GM12874 (cell line): ENCODE results near the gene NOX3.

ENCODE experiments used
- CTCF ChIP-seq: IDR thresholded peaks from 2 replicates; pipeline ENCODE4 v1.5.1; 2011; ENCODE audit warnings: low read depth, mild to moderate bottlenecking, control low read depth, low read length, moderate library complexity; ENCODE audit not compliant: insufficient read depth

NOX3 gene

GRCh38 chr6:155351273-155352129 is 104.1 kb downstream of the NOX3 start:
- TF ChIP-seq CTCF: no peak

DNA sequence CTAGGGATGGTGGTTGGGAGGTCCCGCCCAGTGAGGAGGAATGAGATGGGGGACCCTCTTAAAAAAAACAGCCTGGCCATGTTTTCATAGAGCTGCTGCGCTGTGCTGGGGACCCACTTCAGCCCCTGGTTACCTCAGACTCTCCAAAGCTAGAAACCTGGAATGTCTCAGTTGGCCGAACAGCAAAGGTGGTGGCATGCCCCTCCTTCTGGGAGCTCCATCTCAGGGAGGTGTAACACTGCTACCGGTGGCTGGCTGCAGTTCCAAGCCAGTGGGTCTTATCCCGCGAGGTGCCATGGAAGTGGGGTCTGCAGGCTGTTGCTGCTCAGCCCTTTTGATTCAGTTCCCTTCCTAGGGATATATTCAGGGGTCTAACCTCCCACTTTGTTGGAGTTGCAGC is 105.7 kb downstream of the NOX3 start:
- TF ChIP-seq CTCF: no peak

DNA sequence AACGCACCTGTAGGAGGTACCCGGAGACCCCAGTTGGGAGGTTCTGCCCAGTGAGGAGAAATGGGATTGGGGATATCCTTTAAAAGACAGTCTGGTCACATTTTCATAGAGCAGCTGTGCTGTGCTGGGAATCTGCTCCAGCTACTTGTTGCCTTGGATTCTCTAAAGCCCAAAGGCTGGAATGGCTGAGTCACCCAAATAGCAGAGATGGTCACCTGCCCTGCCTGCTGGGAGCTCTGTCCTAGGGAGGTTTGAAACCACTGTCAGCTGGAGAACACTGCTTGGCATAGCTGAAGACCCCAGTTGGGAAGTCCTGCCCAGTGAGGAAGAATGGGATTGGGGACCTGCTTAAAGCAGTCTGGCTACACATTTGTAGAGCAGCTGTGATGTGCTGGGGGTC is 106.5 kb downstream of the NOX3 start:
- TF ChIP-seq CTCF: no peak

DNA sequence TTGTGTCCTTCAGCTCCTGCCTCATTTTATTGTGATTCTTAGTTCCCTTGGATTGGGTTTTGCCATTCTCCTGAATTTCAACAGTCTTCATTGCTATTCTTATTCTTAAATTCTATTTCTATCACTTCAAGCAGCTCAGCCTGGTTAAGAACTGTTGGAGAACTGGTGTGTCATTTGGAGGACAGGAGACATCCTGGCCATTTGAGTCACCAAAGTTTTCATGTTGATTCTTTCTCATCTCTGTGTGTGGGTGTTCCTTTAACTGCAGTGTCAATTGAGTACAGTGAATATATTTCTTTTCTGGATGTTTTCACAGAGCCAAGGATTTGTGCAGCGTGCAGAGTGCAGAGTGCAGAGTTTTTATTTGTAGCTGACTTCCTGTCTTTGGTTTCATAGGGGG is 107.8 kb downstream of the NOX3 start:
- no peak for TF ChIP-seq CTCF

DNA sequence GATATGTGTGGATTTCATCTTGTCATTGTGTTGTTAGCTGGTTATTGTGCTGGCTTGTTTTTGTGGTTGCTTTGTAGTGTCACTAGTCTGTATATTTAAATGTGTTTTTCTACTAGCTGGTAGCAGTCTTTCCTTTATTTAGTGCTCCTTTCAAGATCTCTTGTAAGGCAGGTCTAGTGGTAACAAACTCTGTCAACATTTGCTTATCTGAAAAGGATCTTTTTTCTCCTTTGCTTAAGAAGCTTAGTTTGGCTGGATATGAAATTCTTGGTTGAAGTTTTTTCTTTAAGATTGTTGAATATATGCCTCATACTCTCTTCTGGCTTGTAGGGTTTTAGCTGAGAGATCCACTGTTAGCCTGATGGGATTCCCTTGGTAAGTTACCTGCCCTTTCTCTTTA is 108.7 kb downstream of the NOX3 start:
- TF ChIP-seq CTCF: no peak
